Body of pancreas (tissue), 4 donors: ENCODE measurements around the gene CENATAC.

Experiments used
- CTCF ChIP-seq, 7 experiments: fragments of 450-650 bp in 4 of 7; fragments of 200-600 bp in 3 of 7; sonication (generic) in 3 of 7; IDR thresholded peaks; one replicate each; pipeline ENCODE4 v1.5.1; 2016 to 2019; ENCODE audit warnings: antibody characterized with exemption in 7 of 7
- POLR2A ChIP-seq, 3 donors: fragments of 450-650 bp; IDR thresholded peaks; one replicate each; pipeline ENCODE4 v1.6.1; 2016; ENCODE audit warnings: antibody characterized with exemption in 3 of 3, mild to moderate bottlenecking in 2 of 3

- TF ChIP-seq CTCF (IDR thresholded peaks at IDR 0.05) (peak; percentile 86 to 99 (median 98)), POLR2A (IDR thresholded peaks at IDR 0.05) (no peak)
Observed at GRCh38 chr11:118956094-118956846, 41.7 kb upstream of the CENATAC start, which contains the start of gene UPK2.
